Smooth muscle cell of the brain vasculature (primary cell): Measurements from ENCODE around the gene DCST2.

ENCODE experiments used
- DNase-seq: peaks from one replicate; pipeline ENCODE4 v3.0.0-alpha.2; 2012; ENCODE audit warnings: low read depth, low spot score

The DCST2 gene

DNA sequence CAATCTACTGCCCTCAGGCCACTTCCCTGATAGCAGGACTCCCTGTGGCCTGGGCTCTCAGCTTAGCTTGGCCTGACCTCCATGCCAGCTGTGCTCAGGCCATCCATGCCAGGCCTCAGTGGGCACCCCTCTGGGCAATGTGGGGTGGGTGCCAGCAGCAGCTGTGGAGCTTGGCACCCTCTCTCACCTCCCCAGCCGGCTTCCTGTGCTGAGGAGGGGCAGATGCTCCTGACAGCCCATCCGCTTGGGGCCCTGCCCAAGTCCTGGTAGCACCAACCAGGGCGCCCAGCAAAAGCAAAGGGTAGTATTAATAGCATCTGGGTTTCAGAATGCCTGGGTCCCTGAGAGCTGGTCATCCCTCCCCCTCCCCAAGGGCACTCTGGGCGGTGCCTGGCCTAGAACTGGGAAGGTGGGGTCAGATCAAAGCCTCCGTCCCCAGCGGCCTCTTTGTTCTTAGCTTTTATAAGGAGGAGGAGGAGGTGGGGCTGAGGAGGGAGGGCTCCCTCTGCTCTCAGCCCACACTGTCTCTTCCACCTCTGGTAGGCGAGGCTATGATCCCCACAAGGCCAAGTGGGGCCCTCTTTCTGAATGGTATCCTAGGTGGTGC lies 36.1 kb upstream of the DCST2 start:
- no peak for DNase-seq

DNA sequence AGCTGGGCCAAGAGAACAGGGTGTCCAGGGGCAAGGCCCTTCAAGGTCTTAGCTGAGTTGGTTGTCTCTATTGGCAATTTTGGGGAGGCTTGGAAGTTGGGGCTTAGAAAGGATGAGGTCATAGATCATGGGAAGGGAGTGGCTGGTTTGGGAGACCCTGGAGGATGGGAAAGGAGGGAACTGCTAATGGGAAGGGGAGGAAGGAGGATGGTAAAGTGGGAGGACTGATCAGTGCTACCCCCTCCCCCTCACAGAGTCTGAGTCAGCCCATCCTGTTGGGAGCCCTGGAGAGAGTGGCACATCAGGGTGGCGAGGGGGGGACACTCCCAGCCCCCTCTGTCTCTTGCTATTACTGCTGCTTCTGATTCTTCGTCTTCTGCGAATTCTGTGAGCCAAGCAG lies 35.0 kb upstream of the DCST2 start:
- DNase-seq: no peak

DNA sequence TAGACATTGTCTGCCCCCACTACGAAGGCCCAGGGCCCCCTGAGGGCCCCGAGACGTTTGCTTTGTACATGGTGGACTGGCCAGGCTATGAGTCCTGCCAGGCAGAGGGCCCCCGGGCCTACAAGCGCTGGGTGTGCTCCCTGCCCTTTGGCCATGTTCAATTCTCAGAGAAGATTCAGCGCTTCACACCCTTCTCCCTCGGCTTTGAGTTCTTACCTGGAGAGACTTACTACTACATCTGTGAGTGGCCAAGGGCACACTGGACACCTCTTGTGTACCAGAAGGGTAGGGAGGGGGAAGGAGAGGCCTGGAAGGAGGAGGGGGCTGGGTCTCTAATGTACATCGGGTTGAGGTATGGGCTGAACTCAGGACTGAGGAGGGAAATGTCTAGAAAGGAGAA lies 33.2 kb upstream of the DCST2 start:
- no peak for DNase-seq

DNA sequence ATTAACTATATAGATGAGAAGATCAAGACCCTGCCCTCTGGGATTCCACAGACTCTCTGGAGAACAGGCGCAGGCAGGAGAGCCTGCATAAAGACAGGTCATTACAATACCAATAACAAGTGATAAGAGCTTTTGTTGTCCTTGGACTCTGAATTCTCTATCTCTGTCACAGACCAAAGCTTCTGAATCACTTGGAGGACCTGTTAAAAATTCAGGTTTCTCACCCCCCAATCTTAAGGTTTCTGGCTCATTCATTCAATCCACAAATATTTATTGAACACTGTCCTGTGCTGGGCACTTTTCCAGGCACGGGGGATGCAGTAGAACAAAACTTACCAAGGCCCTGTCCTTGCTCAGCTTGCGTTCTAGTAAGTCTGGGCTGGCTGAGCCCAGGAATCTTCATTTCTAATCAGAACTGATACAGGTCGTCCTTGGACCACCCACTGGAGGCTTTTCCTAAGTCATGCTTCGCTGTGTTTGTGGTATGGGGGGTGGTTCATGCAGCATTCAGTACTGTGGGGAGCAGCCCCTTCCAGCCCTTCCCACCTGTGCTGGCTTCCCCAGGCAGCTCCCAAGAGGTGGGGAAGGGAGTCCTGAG lies 31.4 kb upstream of the DCST2 start:
- no peak for DNase-seq

DNA sequence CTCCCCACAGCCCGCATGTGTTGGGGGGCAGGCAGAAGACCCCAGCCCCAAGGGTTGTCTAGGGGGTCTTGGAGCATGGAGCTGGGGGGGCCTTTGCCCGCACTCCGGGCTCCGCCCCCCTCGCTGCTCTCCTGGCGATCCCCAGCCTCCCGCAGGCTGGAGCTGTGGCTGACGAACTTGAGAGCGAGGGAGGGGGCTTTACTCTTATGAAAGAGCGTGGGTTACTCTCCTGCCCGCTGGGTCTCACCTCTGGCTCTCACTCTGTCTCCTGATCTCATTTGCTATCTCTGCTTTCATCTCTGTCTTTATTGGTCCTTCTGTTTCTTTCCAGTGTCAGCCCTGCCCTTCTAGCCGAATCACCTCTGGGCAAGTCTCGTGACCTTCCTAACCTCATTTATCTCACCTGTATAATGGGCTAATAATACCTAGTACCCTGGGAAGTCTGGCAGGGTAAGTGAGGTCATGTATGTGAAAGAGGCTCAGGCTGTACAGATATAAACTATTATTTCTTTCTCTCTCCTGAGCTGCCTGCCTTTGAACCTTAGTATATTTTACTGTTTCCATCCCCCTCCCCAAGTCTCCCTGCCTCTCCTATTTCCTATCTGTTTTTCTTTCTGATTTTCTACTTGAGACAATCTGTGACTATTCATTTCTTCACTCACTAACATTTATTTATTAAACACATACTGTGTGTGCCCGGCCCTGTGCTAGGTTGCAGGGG lies 30.7 kb upstream of the DCST2 start:
- no peak for DNase-seq

DNA sequence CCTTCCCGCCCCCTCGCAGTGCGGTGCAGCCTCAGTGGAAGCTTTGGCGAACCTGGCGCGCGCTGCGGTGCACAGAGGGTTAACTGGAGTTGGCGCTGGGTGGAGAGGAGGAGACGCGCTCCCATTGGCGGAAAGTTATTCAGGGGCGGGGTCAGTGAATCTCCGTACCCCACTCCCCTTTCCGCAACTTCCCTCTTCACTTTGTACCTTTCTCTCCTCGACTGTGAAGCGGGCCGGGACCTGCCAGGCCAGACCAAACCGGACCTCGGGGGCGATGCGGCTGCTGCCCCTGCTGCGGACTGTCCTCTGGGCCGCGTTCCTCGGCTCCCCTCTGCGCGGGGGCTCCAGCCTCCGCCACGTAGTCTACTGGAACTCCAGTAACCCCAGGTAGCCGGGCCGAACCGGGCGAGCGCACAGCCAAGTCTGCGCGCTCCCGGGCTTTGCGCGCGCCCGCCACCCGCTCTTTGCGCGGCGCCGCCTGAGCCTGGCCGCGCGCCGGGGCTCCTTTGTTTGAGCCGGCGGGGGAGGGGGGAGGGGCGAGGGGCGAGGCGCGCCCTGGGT lies 30.0 kb upstream of the DCST2 start, which contains the start of gene EFNA4:
Gene EFNA4, plus strand, starts transcription at position 191 of the 561 bp plus-strand sequence. Its CDS starts 84 bp downstream, at position 275.
- DNase-seq: peak; percentile 57

DNA sequence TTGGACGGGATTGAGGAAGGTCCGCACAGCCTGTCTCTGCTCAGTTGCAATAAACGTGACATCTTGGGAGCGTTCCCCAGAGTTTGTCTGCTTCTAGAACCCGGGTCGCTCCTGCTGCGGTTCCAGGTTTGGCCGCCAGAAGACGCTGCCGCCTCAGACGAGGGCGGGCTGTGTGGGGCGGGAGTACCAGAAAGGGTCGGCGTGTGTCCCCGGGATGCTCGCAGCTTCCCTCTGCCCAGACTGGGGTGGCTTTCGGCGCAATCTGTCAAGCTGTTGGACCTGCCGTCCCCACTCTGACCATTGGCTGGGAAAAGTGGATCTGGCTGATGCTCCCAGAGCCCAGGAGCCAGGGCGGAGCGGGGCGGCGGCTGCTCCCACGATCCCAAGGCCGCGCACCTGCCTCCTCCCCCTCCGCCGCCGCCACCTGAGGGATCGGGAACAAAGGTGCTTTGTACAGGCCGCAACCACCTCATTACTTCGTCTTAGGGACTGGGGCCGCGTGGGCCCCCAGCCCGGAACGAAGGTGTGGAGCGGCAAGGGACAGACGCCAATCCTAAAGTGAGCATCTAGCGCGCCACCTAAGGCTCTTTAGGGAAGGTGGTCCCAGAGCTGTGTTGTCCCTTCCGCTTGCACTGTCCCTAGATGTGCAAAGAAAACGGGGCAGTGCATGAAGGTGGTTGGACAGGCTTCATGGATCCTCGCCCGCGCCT lies 29.3 kb upstream of the DCST2 start:
- DNase-seq: no peak

DNA sequence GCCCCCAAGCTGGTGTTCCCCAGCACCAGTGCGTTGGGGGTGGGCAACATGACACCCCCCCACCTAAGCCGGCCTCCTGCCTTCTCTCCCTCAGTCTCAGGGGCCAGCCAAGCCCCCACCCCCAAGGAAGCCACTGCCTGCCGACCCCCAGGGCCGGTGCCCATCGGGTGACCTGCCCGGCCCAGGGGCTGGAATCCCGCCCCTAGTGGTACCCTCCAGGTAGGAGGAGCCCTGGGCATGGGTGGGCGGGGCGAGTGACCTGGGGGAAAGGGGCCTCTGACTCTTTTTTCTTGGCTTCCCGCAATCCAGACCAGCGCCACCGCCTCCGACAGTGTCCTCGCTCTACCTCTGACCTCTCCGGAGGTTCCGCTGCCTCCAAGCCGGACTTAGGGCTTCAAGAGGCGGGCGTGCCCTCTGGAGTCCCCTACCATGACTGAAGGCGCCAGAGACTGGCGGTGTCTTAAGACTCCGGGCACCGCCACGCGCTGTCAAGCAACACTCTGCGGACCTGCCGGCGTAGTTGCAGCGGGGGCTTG lies 28.6 kb upstream of the DCST2 start:
- no peak for DNase-seq

DNA sequence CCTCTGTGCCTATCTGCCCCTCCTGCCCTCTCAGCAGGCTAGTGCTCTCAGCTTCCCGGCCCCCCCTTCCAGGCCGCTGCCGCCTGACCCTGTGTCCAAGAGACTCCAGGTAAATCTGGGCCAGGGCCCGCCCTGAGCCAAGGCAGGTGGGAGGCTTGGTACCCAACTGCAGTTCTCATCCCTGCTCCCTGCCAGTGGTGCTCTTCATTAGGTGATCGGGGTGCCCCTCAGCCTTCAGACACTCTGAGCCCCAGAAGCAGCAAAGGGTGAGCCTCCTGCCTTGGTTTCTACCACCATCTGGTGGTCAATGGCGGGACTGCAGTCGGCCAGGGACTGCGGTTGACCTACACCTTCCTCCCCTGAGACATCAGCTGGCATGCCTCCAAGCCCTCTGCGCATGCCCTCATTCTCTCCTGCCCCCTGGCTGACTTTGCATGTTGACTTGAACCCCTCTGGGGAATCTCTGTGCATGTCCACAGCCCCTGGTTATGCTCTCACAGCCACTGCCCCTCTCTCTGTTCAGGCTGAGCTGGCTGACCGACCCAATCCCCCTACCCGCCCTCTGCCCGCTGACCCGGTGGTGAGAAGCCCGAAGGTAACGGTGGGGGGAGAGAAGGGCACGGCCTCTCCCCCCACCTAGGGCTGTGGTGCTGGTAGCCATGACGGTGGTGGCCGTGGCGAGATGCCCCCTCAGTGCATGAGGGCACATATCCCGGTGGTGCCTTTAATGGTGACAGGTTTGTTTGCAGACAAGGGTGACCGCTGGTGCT lies 28.0 kb upstream of the DCST2 start:
- DNase-seq: peak; percentile 80

DNA sequence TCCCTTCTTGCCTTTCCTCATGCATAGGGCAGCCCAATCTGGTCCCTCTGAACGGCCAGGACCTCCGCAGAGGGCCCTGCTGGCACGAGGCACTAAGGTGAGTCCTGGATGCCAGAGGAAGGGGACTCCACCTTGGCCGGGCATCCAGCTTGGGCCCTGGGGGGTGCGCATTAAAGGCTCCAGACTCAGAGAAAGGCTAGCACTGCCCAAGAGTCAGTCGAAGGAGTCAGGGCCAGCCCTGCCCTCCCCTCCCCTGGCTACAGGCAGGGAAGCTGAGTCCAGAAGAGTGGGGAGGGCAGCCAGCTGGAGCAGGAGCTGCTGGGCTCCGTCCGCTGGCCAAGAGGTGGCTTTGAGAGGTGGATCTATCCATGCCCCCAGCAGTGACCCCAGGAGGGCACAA lies 27.2 kb upstream of the DCST2 start:
- DNase-seq: no peak

DNA sequence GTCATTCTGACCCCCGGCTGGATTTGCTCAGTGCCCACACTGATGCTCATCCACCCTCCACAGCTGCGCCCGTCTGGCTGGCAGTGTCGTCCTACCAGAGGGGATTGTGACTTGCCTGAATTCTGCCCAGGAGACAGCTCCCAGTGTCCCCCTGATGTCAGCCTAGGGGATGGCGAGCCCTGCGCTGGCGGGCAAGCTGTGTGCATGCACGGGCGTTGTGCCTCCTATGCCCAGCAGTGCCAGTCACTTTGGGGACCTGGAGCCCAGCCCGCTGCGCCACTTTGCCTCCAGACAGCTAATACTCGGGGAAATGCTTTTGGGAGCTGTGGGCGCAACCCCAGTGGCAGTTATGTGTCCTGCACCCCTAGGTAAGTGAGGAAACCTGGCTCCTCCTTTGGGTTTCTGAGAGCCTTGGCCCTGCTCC lies 24.2 kb upstream of the DCST2 start:
- no peak for DNase-seq

DNA sequence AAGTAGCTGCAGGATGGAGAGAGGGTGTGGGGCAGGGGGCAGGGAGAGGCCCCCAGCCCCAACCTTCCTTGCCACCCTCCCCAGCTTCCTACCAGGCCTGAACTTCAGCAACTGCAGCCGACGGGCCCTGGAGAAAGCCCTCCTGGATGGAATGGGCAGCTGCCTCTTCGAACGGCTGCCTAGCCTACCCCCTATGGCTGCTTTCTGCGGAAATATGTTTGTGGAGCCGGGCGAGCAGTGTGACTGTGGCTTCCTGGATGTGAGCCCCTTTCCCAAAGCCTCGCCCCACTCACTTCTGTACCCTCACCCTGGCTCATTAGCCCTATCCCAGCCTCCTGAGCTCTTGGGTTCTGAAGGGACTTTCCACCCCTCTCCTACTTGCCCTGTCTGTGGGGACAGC lies 23.5 kb upstream of the DCST2 start:
- DNase-seq: no peak

DNA sequence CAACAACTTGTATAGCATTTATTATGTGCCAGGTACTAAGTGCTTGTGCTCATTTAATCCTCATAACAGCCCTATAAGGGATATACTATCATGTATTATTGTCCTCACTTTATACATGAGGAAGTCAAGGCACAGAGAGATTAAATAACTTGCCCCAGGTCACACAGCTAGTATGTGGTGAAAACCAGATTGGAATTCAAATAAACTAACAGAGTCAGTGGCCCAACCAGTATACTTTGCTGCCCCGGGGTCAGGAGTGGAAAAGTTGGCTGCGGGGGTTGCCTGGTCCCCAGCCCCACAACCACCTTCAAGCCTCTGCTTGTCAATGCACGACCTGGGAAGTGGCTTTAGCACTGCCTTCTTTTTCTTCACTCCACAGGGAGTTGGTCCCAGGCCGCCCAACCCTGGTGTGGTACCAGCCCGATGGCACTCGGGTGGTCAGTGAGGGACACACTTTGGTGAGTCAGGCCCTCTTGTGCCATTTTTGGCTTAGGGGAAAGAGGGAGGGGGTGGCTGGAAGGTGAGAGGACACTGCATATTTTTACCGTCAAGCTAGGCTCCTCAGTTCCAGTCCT lies 20.0 kb upstream of the DCST2 start:
- no peak for DNase-seq

DNA sequence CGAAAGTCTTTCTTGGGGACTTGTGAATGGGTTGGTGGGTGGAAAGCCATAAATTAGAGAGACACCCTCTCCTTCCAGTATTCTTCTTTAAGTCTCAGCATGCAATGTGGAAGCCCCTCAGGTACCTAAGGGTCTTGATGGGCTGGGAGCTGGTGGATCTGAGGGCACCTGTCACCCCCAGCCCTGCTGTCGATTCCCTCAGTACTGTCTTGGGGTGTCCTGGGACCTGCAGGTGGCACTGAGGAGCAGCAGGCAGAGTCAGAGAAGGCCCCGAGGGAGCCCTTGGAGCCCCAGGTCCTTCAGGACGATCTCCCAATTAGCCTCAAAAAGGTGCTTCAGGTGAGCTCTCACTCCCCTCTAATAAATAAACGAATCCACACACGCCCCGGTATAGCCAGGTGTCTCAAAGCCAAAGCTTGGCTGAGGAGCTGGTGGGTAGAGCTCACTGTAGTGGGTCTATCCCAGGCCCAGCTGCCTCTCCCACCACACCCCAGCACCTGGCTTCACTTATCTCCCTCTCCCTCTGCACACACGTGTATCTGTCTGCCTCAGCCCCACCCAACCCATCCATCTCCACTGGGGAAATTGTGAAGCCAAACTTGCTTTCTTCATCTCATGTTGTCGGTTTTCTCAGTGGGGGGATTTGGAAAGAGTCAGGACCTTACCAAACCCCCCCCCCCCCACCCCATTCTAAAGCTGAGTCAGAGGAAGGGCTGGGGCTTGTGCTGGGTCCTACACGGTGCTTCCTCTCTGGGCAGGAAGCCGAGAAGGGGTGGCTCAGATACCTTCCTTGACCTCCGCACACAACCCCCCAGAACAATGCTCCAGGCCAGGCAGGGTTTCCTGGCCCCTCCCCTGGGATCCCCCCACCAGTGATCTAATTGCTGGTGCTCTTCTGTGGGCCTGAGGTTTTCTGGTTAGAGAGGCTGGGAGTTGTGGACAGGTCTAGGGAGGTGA lies 19.1 kb upstream of the DCST2 start:
- no peak for DNase-seq

DNA sequence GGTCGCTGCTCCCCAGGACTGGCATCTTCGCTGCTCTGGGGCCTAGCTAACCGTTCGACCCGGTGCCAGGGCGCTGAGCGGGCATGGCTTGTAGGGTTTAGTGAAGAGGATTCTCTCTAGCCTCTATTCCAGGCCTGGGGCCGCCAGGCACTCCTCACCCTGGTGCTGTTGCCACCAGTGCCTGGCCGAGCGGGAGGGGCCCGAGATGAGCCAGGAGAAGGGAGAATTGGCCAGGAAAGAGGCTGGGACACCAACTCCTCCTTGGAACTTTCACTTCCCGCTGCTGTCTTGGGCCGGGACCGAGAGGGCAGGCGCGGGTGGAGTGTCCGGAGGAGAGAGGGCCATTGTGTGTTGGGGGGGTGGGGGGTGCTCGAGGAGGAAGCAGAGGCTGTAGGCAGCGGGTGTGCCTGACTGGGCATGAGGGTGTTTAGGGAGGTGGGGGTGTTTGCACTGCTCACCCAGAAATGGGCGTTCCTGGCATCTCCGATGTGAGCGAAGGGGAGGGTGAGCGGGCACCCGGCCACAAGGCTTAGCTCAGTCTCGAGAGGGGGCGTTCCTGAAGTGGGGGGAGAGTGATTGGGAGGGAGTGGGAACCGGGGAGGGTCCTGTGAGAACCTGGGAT lies 18.3 kb upstream of the DCST2 start:
- no peak for DNase-seq

DNA sequence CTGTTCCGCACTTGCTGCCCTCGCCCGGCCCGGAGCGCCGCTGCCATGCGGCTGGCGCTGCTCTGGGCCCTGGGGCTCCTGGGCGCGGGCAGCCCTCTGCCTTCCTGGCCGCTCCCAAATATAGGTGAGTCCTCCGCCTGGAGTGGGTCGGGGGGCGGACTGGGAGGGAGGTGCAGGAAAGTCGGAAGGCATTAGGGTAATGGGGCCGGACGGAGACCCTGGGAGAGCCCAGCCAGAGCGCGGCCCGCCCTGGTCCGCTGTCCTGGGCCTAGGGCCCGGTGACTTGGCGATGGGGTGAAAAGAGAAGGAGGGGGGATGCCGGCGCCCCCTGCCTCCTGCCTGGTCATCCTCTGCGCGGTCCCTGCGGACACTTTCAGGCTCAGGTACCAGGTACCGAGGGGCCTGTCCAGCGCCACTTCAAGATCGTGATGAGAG lies 17.8 kb upstream of the DCST2 start:
- DNase-seq: no peak

DNA sequence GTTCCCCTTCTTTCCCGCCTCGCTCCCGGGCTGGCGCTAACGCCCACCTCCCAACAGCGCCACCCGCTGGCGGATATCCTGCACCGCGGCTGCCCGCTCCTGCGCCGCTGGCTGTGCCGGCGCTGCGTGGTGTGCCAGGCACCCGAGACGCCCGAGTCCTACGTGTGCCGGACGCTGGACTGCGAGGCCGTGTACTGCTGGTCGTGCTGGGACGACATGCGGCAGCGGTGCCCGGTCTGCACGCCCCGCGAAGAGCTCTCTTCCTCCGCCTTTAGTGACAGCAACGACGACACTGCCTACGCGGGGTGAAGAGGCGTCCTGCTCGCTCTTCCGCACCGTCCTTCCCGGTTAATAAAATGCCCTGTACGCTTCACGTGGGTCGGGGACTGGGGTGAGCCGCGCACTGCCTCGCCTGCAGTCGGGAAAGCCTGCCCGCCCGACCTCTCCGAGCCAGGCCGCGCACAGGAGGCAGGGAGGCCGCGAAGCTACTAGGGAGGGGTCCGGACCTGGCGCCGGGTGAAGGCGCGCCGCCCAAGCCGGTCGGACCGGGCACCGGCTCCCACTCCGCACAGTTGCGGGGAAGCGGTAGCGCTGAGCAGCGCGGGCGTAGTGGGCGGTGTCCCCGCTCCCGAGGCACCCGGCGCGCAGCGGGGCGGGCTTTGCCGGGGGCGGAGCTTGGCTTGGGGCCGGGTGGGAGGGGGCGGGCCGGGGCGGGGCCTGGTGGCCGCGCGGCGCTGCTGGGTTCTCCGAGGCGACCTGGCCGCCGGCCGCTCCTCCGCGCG lies 17.2 kb upstream of the DCST2 start, which contains the start of gene ADAM15:
Gene ADAM15, plus strand, starts transcription at position 757 of the 782 bp plus-strand sequence. CDS start 71 bp downstream, outside the sequence.
- no peak for DNase-seq
